Suprapubic skin (tissue), 4 donors: ENCODE results near the gene ANKRD2.
"Not testable (repeated sequence)": the region's sequence is repeated elsewhere in the genome, so short reads cannot be mapped to it uniquely, and the experiment has no call there.

ENCODE experiments used
- CTCF ChIP-seq, 2 donors: fragments of 200-600 bp in 1 of 2; fragments of 450-650 bp in 1 of 2; sonication (generic) in 1 of 2; IDR thresholded peaks; one replicate each; pipeline ENCODE4 v1.5.1; 2016 to 2019; ENCODE audit warnings: antibody characterized with exemption in 2 of 2, mild to moderate bottlenecking in 1 of 2, moderate library complexity in 1 of 2
- EP300 ChIP-seq: sonication (generic); formaldehyde crosslinking; IDR thresholded peaks from one replicate; pipeline ENCODE4 v1.6.1; 2017; ENCODE audit warnings: antibody characterized with exemption
- POLR2A ChIP-seq, 2 donors: fragments of 450-650 bp; IDR thresholded peaks; one replicate each; pipeline ENCODE4 v1.6.1; 2017; ENCODE audit warnings: antibody characterized with exemption in 2 of 2, mild to moderate bottlenecking in 2 of 2, moderate library complexity in 2 of 2
- POLR2AphosphoS5 ChIP-seq, 3 donors: sonication (generic); formaldehyde crosslinking; IDR thresholded peaks; one replicate each; pipeline ENCODE4 v1.6.1; 2017; ENCODE audit warnings: antibody characterized with exemption in 3 of 3

- not testable (repeated sequence) for TF ChIP-seq CTCF (IDR thresholded peaks at IDR 0.05); POLR2AphosphoS5 (IDR thresholded peaks at IDR 0.05); EP300; POLR2A (IDR thresholded peaks at IDR 0.05)
Observed at GRCh38 chr10:97576487-97576886, 3.9 kb downstream of the ANKRD2 start.
